ENCODE measurements around the gene RPL12. TPM values are rescaled to one million over a fixed set of nuclear protein-coding genes. Genes with fewer than 3 reads are reported as not detected.

Gene RPL12
- total RNA-seq, 4 donors from 2014 or later, result 999 to 4,423 (median 2,373) TPM

GRCh38 chr9:127404631-127405030 lies 46.6 kb downstream of the RPL12 start:
- Histone ChIP-seq H3K36me3 (no peaks in the 10 kb centered on the region), H3K27ac (no peak overlapping the region), H3K4me1 (no peaks in the 10 kb centered on the region), H3K9me3 (no peaks in the 10 kb centered on the region), H3K4me3 (no peak overlapping the region), H3K27me3 (no peaks in the 10 kb centered on the region)
- no peak for TF ChIP-seq POLR2A (IDR thresholded peaks at IDR 0.05)
- TF ChIP-seq, protein P1, sequence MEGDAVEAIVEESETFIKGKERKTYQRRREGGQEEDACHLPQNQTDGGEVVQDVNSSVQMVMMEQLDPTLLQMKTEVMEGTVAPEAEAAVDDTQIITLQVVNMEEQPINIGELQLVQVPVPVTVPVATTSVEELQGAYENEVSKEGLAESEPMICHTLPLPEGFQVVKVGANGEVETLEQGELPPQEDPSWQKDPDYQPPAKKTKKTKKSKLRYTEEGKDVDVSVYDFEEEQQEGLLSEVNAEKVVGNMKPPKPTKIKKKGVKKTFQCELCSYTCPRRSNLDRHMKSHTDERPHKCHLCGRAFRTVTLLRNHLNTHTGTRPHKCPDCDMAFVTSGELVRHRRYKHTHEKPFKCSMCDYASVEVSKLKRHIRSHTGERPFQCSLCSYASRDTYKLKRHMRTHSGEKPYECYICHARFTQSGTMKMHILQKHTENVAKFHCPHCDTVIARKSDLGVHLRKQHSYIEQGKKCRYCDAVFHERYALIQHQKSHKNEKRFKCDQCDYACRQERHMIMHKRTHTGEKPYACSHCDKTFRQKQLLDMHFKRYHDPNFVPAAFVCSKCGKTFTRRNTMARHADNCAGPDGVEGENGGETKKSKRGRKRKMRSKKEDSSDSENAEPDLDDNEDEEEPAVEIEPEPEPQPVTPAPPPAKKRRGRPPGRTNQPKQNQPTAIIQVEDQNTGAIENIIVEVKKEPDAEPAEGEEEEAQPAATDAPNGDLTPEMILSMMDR (IDR thresholded peaks at IDR 0.05), result no peak
- no peak for DNase-seq
- intact Hi-C loops (cut with DNase I; ENCODE audit: low total_unique reads), result no loop called here

- no peak for DNase-seq
- Histone ChIP-seq H3K4me3 (no peak overlapping the region), H3K4me1 (peaks cover 0 to 2% of the 10 kb centered on the region in 2 donors), H3K27ac (no peak overlapping the region), H3K9me3 (no peaks in the 10 kb centered on the region), H3K27me3 (no peaks in the 10 kb centered on the region), H3K36me3 (no peaks in the 10 kb centered on the region)
- intact Hi-C loops (cut with DNase I; ENCODE audit: low total_unique reads), result no loop called here
- TF ChIP-seq, protein P1 (IDR thresholded peaks at IDR 0.05), result no peak
- TF ChIP-seq POLR2A (IDR thresholded peaks at IDR 0.05), result no peak
Measured at GRCh38 chr9:127403507-127404192, 47.6 kb downstream of the RPL12 start.

GRCh38 chr9:127402401-127403090 lies 48.7 kb downstream of the RPL12 start:
- intact Hi-C loops (cut with DNase I; ENCODE audit: low total_unique reads), result no loop called here
- H3K4me1 ChIP-seq, result peaks cover 0 to 11% of the 10 kb centered on the region in 2 donors
- no peak overlapping the region for H3K27ac ChIP-seq
- no peak for DNase-seq
- TF ChIP-seq, protein P1 (IDR thresholded peaks at IDR 0.05), result no peak
- TF ChIP-seq POLR2A (IDR thresholded peaks at IDR 0.05), result no peak
- no peaks in the 10 kb centered on the region for H3K27me3 ChIP-seq
- H3K9me3 ChIP-seq, result no peaks in the 10 kb centered on the region
- H3K36me3 ChIP-seq, result no peaks in the 10 kb centered on the region
- H3K4me3 ChIP-seq, result no peak overlapping the region

DNA sequence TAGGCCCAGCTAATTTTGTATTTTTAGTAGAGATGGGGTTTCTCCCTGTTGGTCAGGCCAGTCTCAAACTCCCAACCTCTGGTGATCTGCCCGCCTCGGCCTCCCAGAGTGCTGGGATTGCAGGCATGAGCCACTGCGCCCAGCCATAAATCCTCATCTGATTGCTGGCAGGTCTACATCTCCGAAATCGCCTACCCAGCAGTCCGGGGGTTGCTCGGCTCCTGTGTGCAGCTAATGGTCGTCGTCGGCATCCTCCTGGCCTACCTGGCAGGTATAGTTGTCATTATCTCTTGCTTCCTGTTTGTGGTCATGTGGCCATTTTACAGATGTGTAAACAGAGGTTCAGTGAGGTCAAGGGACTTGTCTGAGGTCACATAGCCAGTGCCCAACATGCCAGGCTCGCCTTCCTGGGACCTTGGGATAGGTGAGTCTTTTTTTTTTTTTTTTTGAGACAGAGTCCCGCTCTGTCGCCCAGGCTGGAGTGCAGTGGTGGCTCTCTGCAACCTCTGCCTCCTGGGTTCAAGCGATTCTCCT lies 51.4 kb downstream of the RPL12 start:
- intact Hi-C loops (cut with DNase I; ENCODE audit: low total_unique reads), result no loop called here
- Histone ChIP-seq H3K4me1 (peaks cover 0 to 11% of the 10 kb centered on the region in 2 donors), H3K27ac (no peak overlapping the region), H3K27me3 (no peaks in the 10 kb centered on the region), H3K4me3 (no peak overlapping the region), H3K9me3 (no peaks in the 10 kb centered on the region), H3K36me3 (no peaks in the 10 kb centered on the region)
- TF ChIP-seq POLR2A (IDR thresholded peaks at IDR 0.05), result no peak
- TF ChIP-seq, protein P1 (IDR thresholded peaks at IDR 0.05), result no peak
- no peak for DNase-seq
